ENCODE data around the gene DDX20.

- TF ChIP-seq YY1 (IDR thresholded peaks at IDR 0.05; ENCODE audit: insufficient read depth, insufficient read length) (no peak), SUZ12 (IDR thresholded peaks at IDR 0.05; ENCODE audit: extremely low read depth, insufficient read depth, insufficient read length) (no peak), ZNF274 (IDR thresholded peaks at IDR 0.05; ENCODE audit: low read depth, low read length) (no peak)
These were observed 38.3 kb upstream of the DDX20 start for GRCh38 chr1:111717450-111717849.

All from NT2/D1 (cell line).